ENCODE measurements around the gene GRIP1.

Gene GRIP1

GRCh38 chr12:66709457-66709773 lies 30.5 kb upstream of the GRIP1 start:
- Histone ChIP-seq H3K27me3 (ENCODE audit: control insufficient read depth, insufficient read depth, low read length) (no peaks in the 10 kb centered on the region), H3K27ac (ENCODE audit: low read depth, low read length) (no peak overlapping the region), H3K4me1 (ENCODE audit: control insufficient read depth, insufficient read depth, low read length) (no peaks in the 10 kb centered on the region), H3K36me3 (ENCODE audit: control insufficient read depth, insufficient read depth, low read length) (no peaks in the 10 kb centered on the region), H3K4me3 (ENCODE audit: low read depth, low read length) (no peak overlapping the region), H3K9ac (ENCODE audit: low read length) (no peak overlapping the region), H3K9me3 (ENCODE audit: control insufficient read depth, insufficient read depth, low read depth, low read length) (peaks cover 5% of the 10 kb centered on the region; the same call in 1 of the 2 replicates)

DNA sequence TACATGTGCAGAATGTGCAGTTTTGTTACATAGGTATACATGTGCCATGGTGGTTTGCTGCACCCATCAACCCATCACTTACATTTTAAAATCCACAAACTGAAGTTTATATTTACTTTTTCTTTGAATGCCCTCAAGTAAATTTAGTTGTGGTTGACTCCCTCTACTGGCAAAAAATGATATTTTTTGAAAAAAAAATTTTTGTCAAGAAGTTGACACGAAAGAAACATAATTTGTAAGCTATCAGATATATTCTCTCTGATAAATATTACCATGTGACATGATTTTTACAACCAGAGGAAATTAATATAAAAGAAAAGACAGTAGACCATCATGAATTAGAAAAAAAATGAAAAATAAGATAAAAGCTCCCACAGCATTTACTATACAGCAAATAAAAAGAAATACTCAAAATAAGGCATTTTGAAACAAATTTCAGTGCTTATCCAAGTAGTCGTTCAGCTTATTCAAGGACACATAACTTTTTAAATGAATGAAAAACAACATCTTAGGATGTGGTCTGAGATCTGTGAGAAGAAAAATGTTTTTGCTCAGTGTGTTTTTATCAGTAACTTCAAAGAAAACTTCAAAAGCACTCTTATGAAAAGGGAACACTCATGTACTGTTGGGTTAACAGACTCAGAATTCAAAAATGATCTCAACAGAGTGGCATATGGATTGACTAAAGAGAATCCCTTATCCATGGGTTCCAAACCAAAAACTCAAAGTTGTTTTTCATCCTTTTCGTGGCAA lies 30.0 kb upstream of the GRIP1 start:
- H3K4me3 ChIP-seq (ENCODE audit: low read depth, low read length), result no peak overlapping the region
- no peaks in the 10 kb centered on the region for H3K36me3 ChIP-seq (ENCODE audit: control insufficient read depth, insufficient read depth, low read length)
- peaks cover 5% of the 10 kb centered on the region; the same call in 1 of the 2 replicates for H3K9me3 ChIP-seq (ENCODE audit: control insufficient read depth, insufficient read depth, low read depth, low read length)
- H3K27ac ChIP-seq (ENCODE audit: low read depth, low read length), result no peak overlapping the region
- no peak overlapping the region for H3K9ac ChIP-seq (ENCODE audit: low read length)
- H3K4me1 ChIP-seq (ENCODE audit: control insufficient read depth, insufficient read depth, low read length), result no peaks in the 10 kb centered on the region
- no peaks in the 10 kb centered on the region for H3K27me3 ChIP-seq (ENCODE audit: control insufficient read depth, insufficient read depth, low read length)

GRCh38 chr12:66707002-66707697 lies 28.3 kb upstream of the GRIP1 start:
- Histone ChIP-seq H3K4me3 (ENCODE audit: low read depth, low read length) (no peak overlapping the region), H3K4me1 (ENCODE audit: control insufficient read depth, insufficient read depth, low read length) (no peaks in the 10 kb centered on the region), H3K9ac (ENCODE audit: low read length) (no peak overlapping the region), H3K27ac (ENCODE audit: low read depth, low read length) (no peak overlapping the region), H3K9me3 (ENCODE audit: control insufficient read depth, insufficient read depth, low read depth, low read length) (peaks cover 5% of the 10 kb centered on the region; the same call in 1 of the 2 replicates), H3K36me3 (ENCODE audit: control insufficient read depth, insufficient read depth, low read length) (no peaks in the 10 kb centered on the region), H3K27me3 (ENCODE audit: control insufficient read depth, insufficient read depth, low read length) (no peaks in the 10 kb centered on the region)

- H3K27ac ChIP-seq (ENCODE audit: low read depth, low read length), result no peak overlapping the region
- no peaks in the 10 kb centered on the region for H3K27me3 ChIP-seq (ENCODE audit: control insufficient read depth, insufficient read depth, low read length)
- no peaks in the 10 kb centered on the region for H3K9me3 ChIP-seq (ENCODE audit: control insufficient read depth, insufficient read depth, low read depth, low read length)
- H3K4me3 ChIP-seq (ENCODE audit: low read depth, low read length), result no peak overlapping the region
- no peaks in the 10 kb centered on the region for H3K4me1 ChIP-seq (ENCODE audit: control insufficient read depth, insufficient read depth, low read length)
- no peaks in the 10 kb centered on the region for H3K36me3 ChIP-seq (ENCODE audit: control insufficient read depth, insufficient read depth, low read length)
- H3K9ac ChIP-seq (ENCODE audit: low read length), result no peak overlapping the region
These were observed 21.0 kb upstream of the GRIP1 start for GRCh38 chr12:66699738-66700482.

GRCh38 chr12:66698558-66698957 lies 19.7 kb upstream of the GRIP1 start:
- no peak overlapping the region for H3K9ac ChIP-seq (ENCODE audit: low read length)
- H3K4me3 ChIP-seq (ENCODE audit: low read depth, low read length), result no peak overlapping the region
- H3K27ac ChIP-seq (ENCODE audit: low read depth, low read length), result no peak overlapping the region
- H3K9me3 ChIP-seq (ENCODE audit: control insufficient read depth, insufficient read depth, low read depth, low read length), result no peaks in the 10 kb centered on the region
- H3K4me1 ChIP-seq (ENCODE audit: control insufficient read depth, insufficient read depth, low read length), result no peaks in the 10 kb centered on the region
- no peaks in the 10 kb centered on the region for H3K27me3 ChIP-seq (ENCODE audit: control insufficient read depth, insufficient read depth, low read length)
- H3K36me3 ChIP-seq (ENCODE audit: control insufficient read depth, insufficient read depth, low read length), result no peaks in the 10 kb centered on the region

- Histone ChIP-seq H3K4me3 (ENCODE audit: low read depth, low read length) (no peak overlapping the region), H3K4me1 (ENCODE audit: control insufficient read depth, insufficient read depth, low read length) (no peaks in the 10 kb centered on the region), H3K9ac (ENCODE audit: low read length) (no peak overlapping the region), H3K9me3 (ENCODE audit: control insufficient read depth, insufficient read depth, low read depth, low read length) (no peaks in the 10 kb centered on the region), H3K27ac (ENCODE audit: low read depth, low read length) (no peak overlapping the region), H3K36me3 (ENCODE audit: control insufficient read depth, insufficient read depth, low read length) (no peaks in the 10 kb centered on the region), H3K27me3 (ENCODE audit: control insufficient read depth, insufficient read depth, low read length) (no peaks in the 10 kb centered on the region)
These were observed 18.5 kb upstream of the GRIP1 start for GRCh38 chr12:66697404-66697803.

DNA sequence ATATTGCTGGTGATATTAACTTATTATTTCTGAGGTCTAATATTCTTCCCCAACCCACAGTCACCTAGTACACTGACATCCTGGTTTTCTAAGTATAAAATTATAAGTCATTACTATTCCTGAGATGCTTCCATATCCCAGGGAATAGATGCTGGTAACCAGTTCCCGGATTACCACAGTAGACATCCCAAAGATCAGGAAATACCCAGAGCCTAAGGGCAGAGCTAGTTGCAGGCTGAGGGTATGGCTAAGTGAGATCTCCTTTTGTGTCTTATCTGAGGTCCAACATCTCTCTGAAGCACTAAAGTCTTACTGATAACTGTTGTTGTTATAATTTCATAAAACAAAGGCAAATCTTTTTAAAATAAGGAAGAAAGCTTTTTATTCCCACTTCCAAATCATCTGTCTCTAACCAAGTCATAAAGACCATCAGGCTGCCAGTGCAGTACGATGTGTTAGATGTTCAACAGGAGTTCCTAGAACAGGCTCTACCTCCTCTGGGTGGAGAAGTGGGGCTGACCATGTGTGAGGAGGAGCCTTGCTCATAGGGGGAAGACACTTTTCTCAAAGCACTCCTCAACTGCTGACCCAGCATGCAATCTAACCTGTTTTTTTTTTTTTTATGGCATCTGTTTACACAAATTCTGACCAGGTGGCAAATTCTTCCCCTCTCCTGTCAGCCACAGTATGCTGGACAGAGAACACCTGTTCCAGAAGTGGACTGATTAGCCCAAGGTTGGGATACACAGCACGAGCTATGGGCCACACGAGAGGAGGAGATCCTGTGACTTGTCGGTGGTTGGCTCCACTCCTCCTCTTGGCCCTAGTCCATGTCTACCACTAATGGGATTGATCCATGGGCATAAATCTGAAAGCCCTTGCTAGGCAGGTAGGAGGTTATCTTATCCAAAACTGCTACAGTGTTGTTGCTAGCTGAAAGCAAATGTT lies 16.1 kb upstream of the GRIP1 start:
- Histone ChIP-seq H3K9me3 (ENCODE audit: control insufficient read depth, insufficient read depth, low read depth, low read length) (no peaks in the 10 kb centered on the region), H3K4me1 (ENCODE audit: control insufficient read depth, insufficient read depth, low read length) (peaks cover 8% of the 10 kb centered on the region; the same call in 1 of the 2 replicates), H3K36me3 (ENCODE audit: control insufficient read depth, insufficient read depth, low read length) (no peaks in the 10 kb centered on the region), H3K27ac (ENCODE audit: low read depth, low read length) (no peak overlapping the region), H3K27me3 (ENCODE audit: control insufficient read depth, insufficient read depth, low read length) (no peaks in the 10 kb centered on the region), H3K4me3 (ENCODE audit: low read depth, low read length) (no peak overlapping the region), H3K9ac (ENCODE audit: low read length) (no peak overlapping the region)

DNA sequence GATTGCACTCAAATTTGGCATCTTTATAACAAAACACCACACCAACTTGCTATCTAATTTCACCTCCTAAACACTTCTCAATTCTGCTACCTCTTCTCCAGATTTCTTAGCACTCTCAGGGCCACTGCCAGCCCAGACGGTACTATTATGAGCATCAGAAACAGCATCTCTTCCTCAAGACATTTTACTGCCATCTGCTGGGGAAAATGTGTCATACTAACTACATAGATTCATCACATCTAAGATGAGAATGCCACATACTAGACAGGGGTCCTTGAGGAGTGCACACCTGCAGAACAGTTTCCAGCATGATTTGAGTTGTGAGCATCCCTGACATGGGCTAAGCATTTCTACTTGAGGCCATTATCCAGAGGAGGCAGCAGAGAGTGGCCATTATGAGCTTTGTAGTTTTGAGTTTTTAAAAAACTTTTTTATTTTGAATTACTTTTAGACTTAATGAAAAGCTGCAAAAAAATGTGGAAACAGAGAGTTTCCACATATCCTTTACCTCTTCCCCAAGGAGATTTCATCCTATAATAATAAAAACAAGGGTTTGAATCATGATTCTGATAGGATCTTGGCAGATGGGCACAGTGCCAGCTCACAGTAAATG lies 15.1 kb upstream of the GRIP1 start:
- Histone ChIP-seq H3K9ac (ENCODE audit: low read length) (no peak overlapping the region), H3K4me1 (ENCODE audit: control insufficient read depth, insufficient read depth, low read length) (peaks cover 8% of the 10 kb centered on the region; the same call in 1 of the 2 replicates), H3K27me3 (ENCODE audit: control insufficient read depth, insufficient read depth, low read length) (no peaks in the 10 kb centered on the region), H3K36me3 (ENCODE audit: control insufficient read depth, insufficient read depth, low read length) (no peaks in the 10 kb centered on the region), H3K27ac (ENCODE audit: low read depth, low read length) (no peak overlapping the region), H3K9me3 (ENCODE audit: control insufficient read depth, insufficient read depth, low read depth, low read length) (no peaks in the 10 kb centered on the region), H3K4me3 (ENCODE audit: low read depth, low read length) (no peak overlapping the region)

DNA sequence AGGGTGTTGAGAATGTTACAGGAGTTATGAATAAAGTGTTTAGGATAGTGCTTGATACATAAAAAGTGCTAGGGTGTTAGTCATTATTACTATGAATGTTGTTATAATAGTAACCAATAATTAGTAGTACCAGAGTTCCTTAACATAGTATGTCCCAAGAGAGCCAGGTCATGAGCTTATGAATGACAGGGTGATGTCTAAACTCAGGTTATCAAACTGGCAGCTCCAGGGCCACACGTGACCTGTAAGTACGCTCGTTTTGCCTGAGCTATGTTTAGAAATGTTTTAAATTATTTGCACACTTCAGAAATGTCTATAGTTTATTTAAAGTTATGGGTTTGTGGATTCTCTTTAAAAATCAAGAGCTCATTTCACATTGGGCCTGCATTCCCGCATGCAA lies 14.1 kb upstream of the GRIP1 start:
- H3K4me1 ChIP-seq (ENCODE audit: control insufficient read depth, insufficient read depth, low read length), result peaks cover 9% of the 10 kb centered on the region; the same call in 1 of the 2 replicates
- no peaks in the 10 kb centered on the region for H3K9me3 ChIP-seq (ENCODE audit: control insufficient read depth, insufficient read depth, low read depth, low read length)
- no peaks in the 10 kb centered on the region for H3K36me3 ChIP-seq (ENCODE audit: control insufficient read depth, insufficient read depth, low read length)
- H3K9ac ChIP-seq (ENCODE audit: low read length), result no peak overlapping the region
- no peak overlapping the region for H3K27ac ChIP-seq (ENCODE audit: low read depth, low read length)
- no peaks in the 10 kb centered on the region for H3K27me3 ChIP-seq (ENCODE audit: control insufficient read depth, insufficient read depth, low read length)
- H3K4me3 ChIP-seq (ENCODE audit: low read depth, low read length), result no peak overlapping the region

DNA sequence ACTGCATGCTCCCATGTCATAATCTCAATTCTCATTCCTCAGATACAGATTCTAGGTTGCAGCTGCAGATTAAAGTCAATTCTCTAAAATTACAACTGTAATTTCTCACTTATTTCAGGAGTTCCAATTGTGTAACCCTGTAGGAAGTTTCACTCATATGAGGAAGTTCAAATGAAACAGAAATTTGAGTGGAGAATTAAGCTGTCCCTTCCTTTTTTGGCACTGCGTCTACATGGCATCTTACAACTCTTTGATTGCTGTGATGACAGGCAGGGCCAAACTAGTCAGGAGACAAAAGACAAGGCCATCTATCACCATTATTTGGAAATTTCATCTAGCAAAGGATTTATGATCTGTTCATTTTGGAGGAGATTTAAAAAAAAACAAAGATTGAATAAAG lies 13.3 kb upstream of the GRIP1 start:
- Histone ChIP-seq H3K9ac (ENCODE audit: low read length) (no peak overlapping the region), H3K4me3 (ENCODE audit: low read depth, low read length) (no peak overlapping the region), H3K27ac (ENCODE audit: low read depth, low read length) (no peak overlapping the region), H3K27me3 (ENCODE audit: control insufficient read depth, insufficient read depth, low read length) (no peaks in the 10 kb centered on the region), H3K9me3 (ENCODE audit: control insufficient read depth, insufficient read depth, low read depth, low read length) (no peaks in the 10 kb centered on the region), H3K36me3 (ENCODE audit: control insufficient read depth, insufficient read depth, low read length) (no peaks in the 10 kb centered on the region), H3K4me1 (ENCODE audit: control insufficient read depth, insufficient read depth, low read length) (peaks cover 16% of the 10 kb centered on the region; the same call in 1 of the 2 replicates)

All from HUES6 (cell line).